HT-29 (cell line): ENCODE measurements around the gene TMEM59L. TPM values are rescaled to one million over a fixed set of nuclear protein-coding genes. Genes with fewer than 3 reads are reported as not detected.
"Not testable (repeated sequence)": the region's sequence is repeated elsewhere in the genome, so short reads cannot be mapped to it uniquely, and the experiment has no call there.

Experiments
- DNase-seq: peaks from one replicate; pipeline ENCODE4 v3.0.0-alpha.2; 2015; ENCODE audit warnings: low spot score
- total RNA-seq: library from RNA; depleted of rRNA; stranded (reverse); fragments of >200 nt; shearing (Covaris generic); gene quantifications from 2 replicates; pipeline ENCODE4 v1.2.3, GENCODE V29; 2014; rRNA removed

Gene TMEM59L
- 0.10 TPM in 1 of 2 replicates, not detected in the other for total RNA-seq

- no peak for DNase-seq
Measured at GRCh38 chr19:18612772-18613588, at the start of gene TMEM59L. TSS of gene TMEM59L (plus strand) at chr19:18612870. CDS start at chr19:18612959, 89 bp downstream.

- DNase-seq, result no peak
Measured at GRCh38 chr19:18566953-18567352, 45.7 kb upstream of the TMEM59L start.

GRCh38 chr19:18568367-18568766, 44.3 kb upstream of the TMEM59L start:
- DNase-seq, result no peak

- DNase-seq, result peak; percentile 95
Measured at GRCh38 chr19:18571564-18572344, 40.9 kb upstream of the TMEM59L start, which contains the start of gene UBA52. TSS of gene UBA52 (plus strand) at chr19:18571857. CDS start at chr19:18573301, 1,444 bp downstream.

GRCh38 chr19:18574691-18575291, 37.9 kb upstream of the TMEM59L start:
- no peak for DNase-seq

GRCh38 chr19:18576383-18576782, 36.3 kb upstream of the TMEM59L start:
- DNase-seq, result no peak

GRCh38 chr19:18577365-18577914, 35.2 kb upstream of the TMEM59L start:
- DNase-seq, result no peak

GRCh38 chr19:18580311-18580710, 32.4 kb upstream of the TMEM59L start:
- DNase-seq, result no peak

- no peak for DNase-seq
Measured at GRCh38 chr19:18586306-18586705, 26.4 kb upstream of the TMEM59L start.

GRCh38 chr19:18587561-18587960, 25.1 kb upstream of the TMEM59L start:
- DNase-seq, result no peak

GRCh38 chr19:18587962-18588610, 24.6 kb upstream of the TMEM59L start:
- no peak for DNase-seq

- peak; percentile 74 for DNase-seq
Measured at GRCh38 chr19:18588611-18589379, 23.9 kb upstream of the TMEM59L start, which contains the start of gene REX1BD. TSS of gene REX1BD (plus strand) at chr19:18588798. CDS start at chr19:18588802, 4 bp downstream.

- peak; percentile 65 for DNase-seq
Measured at GRCh38 chr19:18589380-18590272, 23.0 kb upstream of the TMEM59L start.

GRCh38 chr19:18590273-18591272, 22.1 kb upstream of the TMEM59L start:
- DNase-seq, result no peak

GRCh38 chr19:18591735-18592385, 20.8 kb upstream of the TMEM59L start:
- no peak for DNase-seq

GRCh38 chr19:18592732-18593131, 19.9 kb upstream of the TMEM59L start:
- DNase-seq, result not testable (repeated sequence)

- DNase-seq, result peak; percentile 17
Measured at GRCh38 chr19:18593367-18594095, 19.1 kb upstream of the TMEM59L start.
